ENCODE data around the gene PTGES.

Gene PTGES

GRCh38 chr9:129714511-129715061 is 38.3 kb downstream of the PTGES start:
- no peak for DNase-seq

- no peak for DNase-seq
These were observed 39.5 kb downstream of the PTGES start for GRCh38 chr9:129713402-129713679.

GRCh38 chr9:129712634-129713401 is 40.0 kb downstream of the PTGES start:
- DNase-seq = no peak

GRCh38 chr9:129710169-129710453 is 42.7 kb downstream of the PTGES start:
- DNase-seq = no peak

- DNase-seq = no peak
These were observed 43.2 kb downstream of the PTGES start for GRCh38 chr9:129709438-129710168.

- DNase-seq = no peak
These were observed 44.0 kb downstream of the PTGES start for GRCh38 chr9:129708793-129709192.

GRCh38 chr9:129704807-129705206 is 48.0 kb downstream of the PTGES start:
- no peak for DNase-seq

GRCh38 chr9:129703667-129704355 is 49.0 kb downstream of the PTGES start:
- no peak for DNase-seq

GRCh38 chr9:129702589-129703520 is 50.0 kb downstream of the PTGES start:
- no peak for DNase-seq

GRCh38 chr9:129701549-129701948 is 51.3 kb downstream of the PTGES start:
- no peak for DNase-seq

- no peak for DNase-seq
These were observed 51.8 kb downstream of the PTGES start for GRCh38 chr9:129701054-129701453.

GRCh38 chr9:129698254-129698757 is 54.5 kb downstream of the PTGES start:
- DNase-seq = no peak

- no peak for DNase-seq
These were observed 55.1 kb downstream of the PTGES start for GRCh38 chr9:129697656-129698253.

- DNase-seq = no peak
These were observed 55.7 kb downstream of the PTGES start for GRCh38 chr9:129696944-129697655.

- no peak for DNase-seq
These were observed 57.0 kb downstream of the PTGES start for GRCh38 chr9:129695870-129696269.

- no peak for DNase-seq
These were observed 58.6 kb downstream of the PTGES start for GRCh38 chr9:129694243-129694646.

GRCh38 chr9:129693741-129694140 is 59.1 kb downstream of the PTGES start:
- no peak for DNase-seq

GRCh38 chr9:129692534-129692933 is 60.3 kb downstream of the PTGES start:
- DNase-seq = no peak
